IMR-90 (cell line): ENCODE measurements around the gene CCDC59.

Source experiments
- BHLHE40 ChIP-seq: fragments of 150-350 bp; IDR thresholded peaks from 2 replicates; pipeline ENCODE4 v1.6.1; 2016; ENCODE audit warnings: mild to moderate bottlenecking, low read depth, low read length
- CEBPB ChIP-seq: IDR thresholded peaks from 2 replicates; pipeline ENCODE4 v1.6.1; 2012; ENCODE audit warnings: low read depth, low read length, improper control_type of control experiment
- ELK1 ChIP-seq: fragments of 150-350 bp; IDR thresholded peaks from 2 replicates; pipeline ENCODE4 v1.6.1; 2016; ENCODE audit warnings: low read depth, mild to moderate bottlenecking, low read length, moderate library complexity, borderline replicate concordance
- MAZ ChIP-seq: IDR thresholded peaks from 2 replicates; pipeline ENCODE4 v1.6.1; 2012; ENCODE audit warnings: low read depth, mild to moderate bottlenecking, low read length, improper control_type of control experiment, moderate library complexity, borderline replicate concordance
- POLR2A ChIP-seq: IDR thresholded peaks from 2 replicates; pipeline ENCODE4 v1.6.1; 2012; ENCODE audit warnings: mild to moderate bottlenecking, low read depth, low read length
- RAD21 ChIP-seq: IDR thresholded peaks from 2 replicates; pipeline ENCODE4 v1.6.1; 2012; ENCODE audit warnings: low read length, improper control_type of control experiment
- RFX5 ChIP-seq: IDR thresholded peaks from 2 replicates; pipeline ENCODE4 v1.8.0; 2012; ENCODE audit warnings: low read depth, mild to moderate bottlenecking, low read length, moderate library complexity
- SMC3 ChIP-seq: fragments of 150-350 bp; IDR thresholded peaks from 2 replicates; pipeline ENCODE4 v1.6.1; 2016; ENCODE audit warnings: low read depth, mild to moderate bottlenecking, antibody characterized with exemption, low read length, moderate library complexity
- USF2 ChIP-seq: fragments of 150-350 bp; IDR thresholded peaks from 2 replicates; pipeline ENCODE4 v1.6.1; 2017; ENCODE audit warnings: mild to moderate bottlenecking, antibody characterized with exemption, low read length, low read depth
- TF ChIP-seq, protein P1 (sequence below): conservative IDR thresholded peaks from 2 replicates; pipeline ENCODE4 v1.5.1; 2012; ENCODE audit warnings: mild to moderate bottlenecking, low read depth, low read length, improper control_type of control experiment

- TF ChIP-seq, protein P1, sequence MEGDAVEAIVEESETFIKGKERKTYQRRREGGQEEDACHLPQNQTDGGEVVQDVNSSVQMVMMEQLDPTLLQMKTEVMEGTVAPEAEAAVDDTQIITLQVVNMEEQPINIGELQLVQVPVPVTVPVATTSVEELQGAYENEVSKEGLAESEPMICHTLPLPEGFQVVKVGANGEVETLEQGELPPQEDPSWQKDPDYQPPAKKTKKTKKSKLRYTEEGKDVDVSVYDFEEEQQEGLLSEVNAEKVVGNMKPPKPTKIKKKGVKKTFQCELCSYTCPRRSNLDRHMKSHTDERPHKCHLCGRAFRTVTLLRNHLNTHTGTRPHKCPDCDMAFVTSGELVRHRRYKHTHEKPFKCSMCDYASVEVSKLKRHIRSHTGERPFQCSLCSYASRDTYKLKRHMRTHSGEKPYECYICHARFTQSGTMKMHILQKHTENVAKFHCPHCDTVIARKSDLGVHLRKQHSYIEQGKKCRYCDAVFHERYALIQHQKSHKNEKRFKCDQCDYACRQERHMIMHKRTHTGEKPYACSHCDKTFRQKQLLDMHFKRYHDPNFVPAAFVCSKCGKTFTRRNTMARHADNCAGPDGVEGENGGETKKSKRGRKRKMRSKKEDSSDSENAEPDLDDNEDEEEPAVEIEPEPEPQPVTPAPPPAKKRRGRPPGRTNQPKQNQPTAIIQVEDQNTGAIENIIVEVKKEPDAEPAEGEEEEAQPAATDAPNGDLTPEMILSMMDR: no peak
- TF ChIP-seq POLR2A: no peak
- no peak for TF ChIP-seq BHLHE40
- TF ChIP-seq RFX5: no peak
- no peak for TF ChIP-seq USF2
- TF ChIP-seq CEBPB: no peak
- no peak for TF ChIP-seq RAD21
- no peak for TF ChIP-seq MAZ
- no peak for TF ChIP-seq SMC3
- no peak for TF ChIP-seq ELK1
Observed at GRCh38 chr12:82325540-82326336, 32.4 kb downstream of the CCDC59 start.
